A549 (cell line): ENCODE data around the gene C1R.
"Not testable (repeated sequence)": the region's sequence is repeated elsewhere in the genome, so short reads cannot be mapped to it uniquely, and the experiment has no call there.

Experiments used
- ESRRA ChIP-seq: fragments of 150-350 bp; IDR thresholded peaks from 2 replicates; pipeline ENCODE4 v1.6.1; 2014; ENCODE audit warnings: mild to moderate bottlenecking, low read length, borderline replicate concordance
- MAFK ChIP-seq: fragments of 450-650 bp; IDR thresholded peaks from 2 replicates; pipeline ENCODE4 v1.6.1; 2014; ENCODE audit not compliant: partially characterized antibody
- POLR2A ChIP-seq: IDR thresholded peaks from 2 replicates; pipeline ENCODE4 v1.6.1; 2012; ENCODE audit warnings: mild to moderate bottlenecking, low read length
- RAD21 ChIP-seq, 2 experiments: fragments of >200 bp in 1 of 2; sonication (Bioruptor Twin) in 1 of 2; formaldehyde crosslinking in 1 of 2; IDR thresholded peaks in 1 of 2; conservative IDR thresholded peaks in 1 of 2; 2 replicates in 1 of 2; 3 replicates in 1 of 2; pipeline ENCODE4 v1.6.1; 2012 to 2018; ENCODE audit warnings: inconsistent platforms in 1 of 2
- RFX5 ChIP-seq: fragments of 450-650 bp; IDR thresholded peaks from 2 replicates; pipeline ENCODE4 v1.7.1; 2014; ENCODE audit warnings: antibody characterized with exemption, mild to moderate bottlenecking, moderate library complexity
- ZSCAN20 ChIP-seq: fragments of 250-450 bp; sonication (Bioruptor Pico); IDR thresholded peaks from 2 replicates; pipeline ENCODE4 v1.8.0; 2022; ENCODE audit warnings: mild to moderate bottlenecking, moderate library complexity
- TF ChIP-seq, protein P1 (sequence below): fragments of >200 bp; sonication (Bioruptor Twin); formaldehyde crosslinking; IDR thresholded peaks from 3 replicates; pipeline ENCODE4 v1.5.1; 2016
- TF ChIP-seq, protein P2 (sequence below): IDR thresholded peaks from 2 replicates; pipeline ENCODE4 v1.6.1; 2012
- TF ChIP-seq, protein P3 (sequence below): fragments of >200 bp; sonication (Bioruptor Twin); formaldehyde crosslinking; IDR thresholded peaks from 3 replicates; pipeline ENCODE4 v1.6.1; 2016
- TF ChIP-seq, protein P4 (sequence below): fragments of 450-650 bp; IDR thresholded peaks from 2 replicates; pipeline ENCODE4 v1.6.1; 2014; ENCODE audit warnings: antibody characterized with exemption

DNA sequence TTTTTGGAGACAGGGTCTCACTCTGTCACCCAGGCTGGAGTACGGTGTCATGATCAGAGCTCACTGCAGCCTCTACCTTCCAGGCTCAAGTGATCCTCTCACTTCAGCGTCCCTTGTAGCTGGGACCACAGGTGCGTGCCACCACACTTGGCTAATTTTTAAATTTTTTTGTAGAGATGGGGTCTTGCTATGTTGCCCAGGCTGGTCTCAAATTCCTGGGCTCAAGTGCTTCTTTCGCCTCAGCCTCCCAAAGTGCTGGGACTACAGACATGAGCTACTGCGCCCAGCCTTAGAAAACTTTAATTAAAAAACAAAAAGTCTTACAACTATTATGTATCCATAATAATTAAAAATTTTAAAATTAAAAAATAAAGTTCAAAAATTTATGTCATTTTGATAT is 14.9 kb upstream of the C1R start:
- TF ChIP-seq, protein P1, sequence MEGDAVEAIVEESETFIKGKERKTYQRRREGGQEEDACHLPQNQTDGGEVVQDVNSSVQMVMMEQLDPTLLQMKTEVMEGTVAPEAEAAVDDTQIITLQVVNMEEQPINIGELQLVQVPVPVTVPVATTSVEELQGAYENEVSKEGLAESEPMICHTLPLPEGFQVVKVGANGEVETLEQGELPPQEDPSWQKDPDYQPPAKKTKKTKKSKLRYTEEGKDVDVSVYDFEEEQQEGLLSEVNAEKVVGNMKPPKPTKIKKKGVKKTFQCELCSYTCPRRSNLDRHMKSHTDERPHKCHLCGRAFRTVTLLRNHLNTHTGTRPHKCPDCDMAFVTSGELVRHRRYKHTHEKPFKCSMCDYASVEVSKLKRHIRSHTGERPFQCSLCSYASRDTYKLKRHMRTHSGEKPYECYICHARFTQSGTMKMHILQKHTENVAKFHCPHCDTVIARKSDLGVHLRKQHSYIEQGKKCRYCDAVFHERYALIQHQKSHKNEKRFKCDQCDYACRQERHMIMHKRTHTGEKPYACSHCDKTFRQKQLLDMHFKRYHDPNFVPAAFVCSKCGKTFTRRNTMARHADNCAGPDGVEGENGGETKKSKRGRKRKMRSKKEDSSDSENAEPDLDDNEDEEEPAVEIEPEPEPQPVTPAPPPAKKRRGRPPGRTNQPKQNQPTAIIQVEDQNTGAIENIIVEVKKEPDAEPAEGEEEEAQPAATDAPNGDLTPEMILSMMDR, result not testable (repeated sequence)
- TF ChIP-seq, protein P2, sequence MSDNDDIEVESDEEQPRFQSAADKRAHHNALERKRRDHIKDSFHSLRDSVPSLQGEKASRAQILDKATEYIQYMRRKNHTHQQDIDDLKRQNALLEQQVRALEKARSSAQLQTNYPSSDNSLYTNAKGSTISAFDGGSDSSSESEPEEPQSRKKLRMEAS, result not testable (repeated sequence)
- TF ChIP-seq MAFK; ESRRA; ZSCAN20; RAD21 (conservative IDR thresholded peaks at IDR 0.05 in 1 of 2, IDR thresholded peaks at IDR 0.05 in 1 of 2); RFX5; POLR2A: not testable (repeated sequence)
- TF ChIP-seq, protein P3, sequence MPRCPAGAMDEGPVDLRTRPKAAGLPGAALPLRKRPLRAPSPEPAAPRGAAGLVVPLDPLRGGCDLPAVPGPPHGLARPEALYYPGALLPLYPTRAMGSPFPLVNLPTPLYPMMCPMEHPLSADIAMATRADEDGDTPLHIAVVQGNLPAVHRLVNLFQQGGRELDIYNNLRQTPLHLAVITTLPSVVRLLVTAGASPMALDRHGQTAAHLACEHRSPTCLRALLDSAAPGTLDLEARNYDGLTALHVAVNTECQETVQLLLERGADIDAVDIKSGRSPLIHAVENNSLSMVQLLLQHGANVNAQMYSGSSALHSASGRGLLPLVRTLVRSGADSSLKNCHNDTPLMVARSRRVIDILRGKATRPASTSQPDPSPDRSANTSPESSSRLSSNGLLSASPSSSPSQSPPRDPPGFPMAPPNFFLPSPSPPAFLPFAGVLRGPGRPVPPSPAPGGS, result not testable (repeated sequence)
- TF ChIP-seq, protein P4, sequence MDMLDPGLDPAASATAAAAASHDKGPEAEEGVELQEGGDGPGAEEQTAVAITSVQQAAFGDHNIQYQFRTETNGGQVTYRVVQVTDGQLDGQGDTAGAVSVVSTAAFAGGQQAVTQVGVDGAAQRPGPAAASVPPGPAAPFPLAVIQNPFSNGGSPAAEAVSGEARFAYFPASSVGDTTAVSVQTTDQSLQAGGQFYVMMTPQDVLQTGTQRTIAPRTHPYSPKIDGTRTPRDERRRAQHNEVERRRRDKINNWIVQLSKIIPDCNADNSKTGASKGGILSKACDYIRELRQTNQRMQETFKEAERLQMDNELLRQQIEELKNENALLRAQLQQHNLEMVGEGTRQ, result not testable (repeated sequence)
